ENCODE measurements around the gene PCBP1. TPM values are rescaled to one million over a fixed set of nuclear protein-coding genes. Genes with fewer than 3 reads are reported as not detected.
"Not testable (repeated sequence)": the region's sequence is repeated elsewhere in the genome, so short reads cannot be mapped to it uniquely, and the experiment has no call there.

The PCBP1 gene
- total and polyA plus RNA-seq, 5 donors from 2014 or later = 131 to 330 (median 185) TPM

GRCh38 chr2:70045932-70046331 lies 41.3 kb upstream of the PCBP1 start:
- Histone ChIP-seq H3K36me3 (ENCODE audit: control insufficient read depth, insufficient read depth, low read length) (peaks cover 42% of the 10 kb centered on the region), H3K9me3 (ENCODE audit: control insufficient read depth in 2 of 2, low read length in 2 of 2) (no peaks in the 10 kb centered on the region), H3K27me3 (ENCODE audit: control insufficient read depth, insufficient read depth, low read length) (no peaks in the 10 kb centered on the region), H3K4me1 (ENCODE audit: control insufficient read depth, insufficient read depth, low read length, poor library complexity, severe bottlenecking) (peaks cover 12% of the 10 kb centered on the region), H3K4me3 (ENCODE audit: low read depth, low read length) (no peak overlapping the region), H3K27ac (ENCODE audit: insufficient read depth, low read length, poor library complexity, severe bottlenecking) (no peak overlapping the region)
- Mint-ChIP-seq H3K9me3 (no peaks in the 10 kb centered on the region), H3K27me3 (no peaks in the 10 kb centered on the region), H3K4me3 (no peak overlapping the region), H3K4me1 (peaks cover 17 to 34% (median 24%) of the 10 kb centered on the region in 4 donors), H3K27ac (peak overlapping the region; percentile 43 to 69 (median 60)), H3K36me3 (peaks cover 27% of the 10 kb centered on the region)
- ATAC-seq (ENCODE audit: low read depth in 2 of 2) (no peak), DNase-seq (peak in 1 of 3 donors; percentile 25)

DNA sequence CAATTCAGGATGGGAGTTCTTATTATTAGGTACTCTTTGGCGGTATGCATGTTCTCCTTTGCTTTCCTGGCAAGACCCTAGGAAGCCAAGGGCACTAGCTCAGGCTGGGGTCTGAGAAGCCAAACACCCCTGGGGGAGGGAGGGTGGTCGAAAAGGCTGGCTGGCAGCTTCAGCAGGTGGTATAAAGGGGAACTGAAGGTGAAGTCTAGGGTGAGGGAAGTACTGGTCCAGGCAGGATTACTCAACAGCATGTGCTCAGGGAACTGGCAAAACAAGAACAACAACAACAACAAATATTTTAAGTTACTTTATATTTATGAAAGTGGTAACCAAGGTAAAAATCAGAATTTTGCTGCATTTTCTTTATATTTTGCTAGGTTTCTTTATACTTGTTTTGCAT lies 40.7 kb upstream of the PCBP1 start:
- H3K36me3 Mint-ChIP-seq = peaks cover 29% of the 10 kb centered on the region
- H3K4me3 ChIP-seq (ENCODE audit: low read depth, low read length) = no peak overlapping the region
- peaks cover 14 to 40% (median 26%) of the 10 kb centered on the region in 4 donors for H3K4me1 Mint-ChIP-seq
- no peaks in the 10 kb centered on the region for H3K27me3 Mint-ChIP-seq
- DNase-seq (no peak), ATAC-seq (ENCODE audit: low read depth in 2 of 2) (no peak)
- H3K27ac Mint-ChIP-seq = peak overlapping the region; percentile 43 to 69 (median 60)
- H3K4me1 ChIP-seq (ENCODE audit: control insufficient read depth, insufficient read depth, low read length, poor library complexity, severe bottlenecking) = peaks cover 12% of the 10 kb centered on the region
- H3K27me3 ChIP-seq (ENCODE audit: control insufficient read depth, insufficient read depth, low read length) = no peaks in the 10 kb centered on the region
- H3K9me3 ChIP-seq (ENCODE audit: control insufficient read depth in 2 of 2, low read length in 2 of 2) = no peaks in the 10 kb centered on the region
- peaks cover 48% of the 10 kb centered on the region for H3K36me3 ChIP-seq (ENCODE audit: control insufficient read depth, insufficient read depth, low read length)
- H3K4me3 Mint-ChIP-seq = no peak overlapping the region
- no peak overlapping the region for H3K27ac ChIP-seq (ENCODE audit: insufficient read depth, low read length, poor library complexity, severe bottlenecking)
- H3K9me3 Mint-ChIP-seq = no peaks in the 10 kb centered on the region

- Mint-ChIP-seq H3K4me1 (peaks cover 12 to 35% (median 21%) of the 10 kb centered on the region in 4 donors), H3K9me3 (no peaks in the 10 kb centered on the region), H3K27ac (peak overlapping the region in 2 of 3 donors; percentile 43 to 87), H3K36me3 (peaks cover 31% of the 10 kb centered on the region), H3K27me3 (no peaks in the 10 kb centered on the region), H3K4me3 (no peak overlapping the region)
- peaks cover 12% of the 10 kb centered on the region for H3K4me1 ChIP-seq (ENCODE audit: control insufficient read depth, insufficient read depth, low read length, poor library complexity, severe bottlenecking)
- no peaks in the 10 kb centered on the region for H3K9me3 ChIP-seq (ENCODE audit: control insufficient read depth in 2 of 2, low read length in 2 of 2)
- H3K4me3 ChIP-seq (ENCODE audit: low read depth, low read length) = no peak overlapping the region
- DNase-seq = no peak
- no peaks in the 10 kb centered on the region for H3K27me3 ChIP-seq (ENCODE audit: control insufficient read depth, insufficient read depth, low read length)
- H3K36me3 ChIP-seq (ENCODE audit: control insufficient read depth, insufficient read depth, low read length) = peaks cover 52% of the 10 kb centered on the region
- H3K27ac ChIP-seq (ENCODE audit: insufficient read depth, low read length, poor library complexity, severe bottlenecking) = no peak overlapping the region
- ATAC-seq (ENCODE audit: low read depth in 2 of 2) = no peak
These were observed 39.8 kb upstream of the PCBP1 start for GRCh38 chr2:70047451-70047850.

- no peaks in the 10 kb centered on the region for H3K27me3 ChIP-seq (ENCODE audit: control insufficient read depth, insufficient read depth, low read length)
- ATAC-seq (ENCODE audit: low read depth in 2 of 2) (no peak), DNase-seq (no peak)
- Mint-ChIP-seq H3K27me3 (no peaks in the 10 kb centered on the region), H3K27ac (peak overlapping the region in 1 of 3 donors; percentile 15), H3K4me3 (no peak overlapping the region), H3K9me3 (no peaks in the 10 kb centered on the region), H3K4me1 (peaks cover 0 to 17% (median 6%) of the 10 kb centered on the region in 4 donors), H3K36me3 (peaks cover 39% of the 10 kb centered on the region)
- H3K9me3 ChIP-seq (ENCODE audit: control insufficient read depth in 2 of 2, low read length in 2 of 2) = no peaks in the 10 kb centered on the region
- peaks cover 60% of the 10 kb centered on the region for H3K36me3 ChIP-seq (ENCODE audit: control insufficient read depth, insufficient read depth, low read length)
- no peak overlapping the region for H3K27ac ChIP-seq (ENCODE audit: insufficient read depth, low read length, poor library complexity, severe bottlenecking)
- H3K4me1 ChIP-seq (ENCODE audit: control insufficient read depth, insufficient read depth, low read length, poor library complexity, severe bottlenecking) = no peaks in the 10 kb centered on the region
- H3K4me3 ChIP-seq (ENCODE audit: low read depth, low read length) = no peak overlapping the region
These were observed 38.0 kb upstream of the PCBP1 start for GRCh38 chr2:70049255-70049654.

DNA sequence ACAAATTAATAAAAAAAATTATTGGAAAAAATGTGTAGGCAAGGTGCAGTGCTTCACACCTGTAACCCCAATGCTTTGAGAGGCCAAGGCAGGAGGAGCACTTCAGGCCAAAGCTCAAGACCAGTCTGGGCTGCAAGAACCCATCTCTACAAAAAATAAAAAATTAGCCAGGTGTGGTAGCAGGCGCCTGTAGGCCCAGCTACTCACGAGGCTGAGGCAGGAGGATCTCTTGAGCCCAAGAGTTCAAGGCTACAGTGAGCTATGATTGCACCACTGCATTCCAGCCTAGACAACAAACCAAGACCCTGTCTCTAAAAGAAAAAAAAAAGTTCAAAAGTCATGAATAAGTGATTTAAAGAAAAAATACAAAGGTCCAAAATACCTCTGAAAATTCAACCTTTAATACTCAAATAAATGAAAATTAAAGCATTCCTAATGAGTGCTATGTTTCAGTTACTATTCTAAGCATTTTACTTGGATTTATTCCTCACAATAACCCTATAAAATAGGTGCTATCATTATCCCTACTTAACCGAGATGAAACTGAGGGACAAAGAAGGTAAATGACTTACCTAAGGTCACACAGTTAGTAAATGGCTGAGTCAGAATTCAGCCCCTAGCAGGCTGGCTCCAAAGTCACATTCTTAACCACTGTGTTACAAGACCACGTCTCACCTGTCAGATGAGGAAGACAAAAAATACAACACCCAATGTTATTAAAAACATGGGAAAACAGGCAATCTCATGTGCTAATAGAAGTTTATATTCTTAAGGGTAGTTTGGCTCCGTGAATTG lies 36.4 kb upstream of the PCBP1 start:
- Histone ChIP-seq H3K27me3 (ENCODE audit: control insufficient read depth, insufficient read depth, low read length) (no peaks in the 10 kb centered on the region), H3K4me1 (ENCODE audit: control insufficient read depth, insufficient read depth, low read length, poor library complexity, severe bottlenecking) (no peaks in the 10 kb centered on the region), H3K36me3 (ENCODE audit: control insufficient read depth, insufficient read depth, low read length) (peaks cover 69% of the 10 kb centered on the region), H3K4me3 (ENCODE audit: low read depth, low read length) (no peak overlapping the region), H3K27ac (ENCODE audit: insufficient read depth, low read length, poor library complexity, severe bottlenecking) (no peak overlapping the region), H3K9me3 (ENCODE audit: control insufficient read depth in 2 of 2, low read length in 2 of 2) (no peaks in the 10 kb centered on the region)
- H3K36me3 Mint-ChIP-seq = peaks cover 47% of the 10 kb centered on the region
- H3K4me1 Mint-ChIP-seq = peaks cover under 1 to 19% (median 3%) of the 10 kb centered on the region in 4 donors
- ATAC-seq (ENCODE audit: low read depth in 2 of 2) (no peak), DNase-seq (no peak)
- H3K4me3 Mint-ChIP-seq = no peak overlapping the region
- H3K27me3 Mint-ChIP-seq = no peaks in the 10 kb centered on the region
- peaks cover 0 to 2% (median 0%) of the 10 kb centered on the region in 7 donors for H3K9me3 Mint-ChIP-seq
- H3K27ac Mint-ChIP-seq = peak overlapping the region in 1 of 3 donors; percentile 84

- H3K4me3 ChIP-seq (ENCODE audit: low read depth, low read length); H3K9me3 ChIP-seq (ENCODE audit: control insufficient read depth in 2 of 2, low read length in 2 of 2); H3K4me3 Mint-ChIP-seq; H3K27me3 Mint-ChIP-seq; H3K27ac ChIP-seq (ENCODE audit: insufficient read depth, low read length, poor library complexity, severe bottlenecking); H3K27me3 ChIP-seq (ENCODE audit: control insufficient read depth, insufficient read depth, low read length); H3K9me3 Mint-ChIP-seq; ATAC-seq (ENCODE audit: low read depth in 2 of 2); H3K4me1 ChIP-seq (ENCODE audit: control insufficient read depth, insufficient read depth, low read length, poor library complexity, severe bottlenecking); DNase-seq: not testable (repeated sequence)
- H3K36me3 ChIP-seq (ENCODE audit: control insufficient read depth, insufficient read depth, low read length) = peaks cover 46% of the 10 kb centered on the region
- peaks cover 3 to 13% (median 5%) of the 10 kb centered on the region in 4 donors for H3K4me1 Mint-ChIP-seq
- H3K36me3 Mint-ChIP-seq = peaks cover 30% of the 10 kb centered on the region
- H3K27ac Mint-ChIP-seq = peak overlapping the region in 1 of 3 donors; percentile 83
These were observed 32.0 kb upstream of the PCBP1 start for GRCh38 chr2:70055259-70055658.

DNA sequence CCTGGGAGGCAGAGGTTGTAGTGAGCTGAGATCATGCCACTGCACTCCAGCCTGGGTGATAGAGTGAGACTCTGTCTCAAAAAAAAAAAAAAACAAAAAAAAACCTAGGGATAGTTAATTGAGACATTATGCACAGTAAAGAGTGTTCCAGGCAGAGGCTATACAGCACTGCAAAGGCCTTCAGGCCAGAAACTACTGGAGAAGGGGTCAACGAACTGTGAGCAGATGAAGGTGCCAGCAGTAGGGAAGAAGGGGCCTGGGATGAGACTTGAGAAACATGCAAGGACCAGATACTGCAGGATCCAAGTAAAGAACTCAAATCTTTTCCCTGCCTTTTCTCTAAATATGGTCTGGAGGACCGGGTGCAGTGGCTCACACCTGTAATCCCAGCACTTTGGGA lies 26.0 kb upstream of the PCBP1 start:
- H3K4me3 Mint-ChIP-seq = no peak overlapping the region
- no peak overlapping the region for H3K27ac Mint-ChIP-seq
- no peaks in the 10 kb centered on the region for H3K9me3 ChIP-seq (ENCODE audit: control insufficient read depth in 2 of 2, low read length in 2 of 2)
- H3K27me3 ChIP-seq (ENCODE audit: control insufficient read depth, insufficient read depth, low read length) = no peaks in the 10 kb centered on the region
- no peaks in the 10 kb centered on the region for H3K9me3 Mint-ChIP-seq
- DNase-seq (no peak), ATAC-seq (ENCODE audit: low read depth in 2 of 2) (no peak)
- H3K36me3 Mint-ChIP-seq = peaks cover 23% of the 10 kb centered on the region
- H3K27ac ChIP-seq (ENCODE audit: insufficient read depth, low read length, poor library complexity, severe bottlenecking) = no peak overlapping the region
- peaks cover 38% of the 10 kb centered on the region for H3K36me3 ChIP-seq (ENCODE audit: control insufficient read depth, insufficient read depth, low read length)
- H3K4me3 ChIP-seq (ENCODE audit: low read depth, low read length) = no peak overlapping the region
- H3K4me1 ChIP-seq (ENCODE audit: control insufficient read depth, insufficient read depth, low read length, poor library complexity, severe bottlenecking) = no peaks in the 10 kb centered on the region
- H3K4me1 Mint-ChIP-seq = peaks cover 6 to 13% (median 10%) of the 10 kb centered on the region in 4 donors
- no peaks in the 10 kb centered on the region for H3K27me3 Mint-ChIP-seq

GRCh38 chr2:70062270-70062669 lies 25.0 kb upstream of the PCBP1 start:
- no peaks in the 10 kb centered on the region for H3K4me1 ChIP-seq (ENCODE audit: control insufficient read depth, insufficient read depth, low read length, poor library complexity, severe bottlenecking)
- no peak overlapping the region for H3K27ac ChIP-seq (ENCODE audit: insufficient read depth, low read length, poor library complexity, severe bottlenecking)
- H3K27ac Mint-ChIP-seq = peak overlapping the region in 2 of 3 donors; percentile 25 to 34
- ATAC-seq (ENCODE audit: low read depth in 2 of 2) = no peak
- H3K36me3 Mint-ChIP-seq = peaks cover 30% of the 10 kb centered on the region
- no peak overlapping the region for H3K4me3 Mint-ChIP-seq
- H3K4me1 Mint-ChIP-seq = peaks cover 13 to 20% (median 17%) of the 10 kb centered on the region in 4 donors
- H3K36me3 ChIP-seq (ENCODE audit: control insufficient read depth, insufficient read depth, low read length) = peaks cover 38% of the 10 kb centered on the region
- no peaks in the 10 kb centered on the region for H3K27me3 ChIP-seq (ENCODE audit: control insufficient read depth, insufficient read depth, low read length)
- DNase-seq = no peak
- H3K9me3 Mint-ChIP-seq = no peaks in the 10 kb centered on the region
- H3K4me3 ChIP-seq (ENCODE audit: low read depth, low read length) = no peak overlapping the region
- no peaks in the 10 kb centered on the region for H3K27me3 Mint-ChIP-seq
- H3K9me3 ChIP-seq (ENCODE audit: control insufficient read depth in 2 of 2, low read length in 2 of 2) = no peaks in the 10 kb centered on the region

Data from CD4-positive, CD25-positive, alpha-beta regulatory T cell (primary cell).